KOPT-K1 (cell line): ENCODE data around the gene PLXNA2.

ENCODE experiments used
- H3K27ac ChIP-seq: fragments of 200-600 bp; sonication (generic); 2 replicates; pipeline ENCODE4 v1.5.1; 2016; ENCODE audit warnings: antibody characterized with exemption, mild to moderate bottlenecking, low read depth, low read length; ENCODE audit not compliant: poor library complexity, severe bottlenecking
- H3K36me3 ChIP-seq: fragments of 200-600 bp; sonication (generic); 2 replicates; pipeline ENCODE4 v1.5.1; 2017; ENCODE audit warnings: antibody characterized with exemption, mild to moderate bottlenecking, low read length, moderate library complexity; ENCODE audit not compliant: insufficient read depth
- H3K9me3 ChIP-seq: fragments of 200-600 bp; sonication (generic); 2 replicates; pipeline ENCODE4 v1.5.1; 2017; ENCODE audit warnings: antibody characterized with exemption, low read length, mild to moderate bottlenecking; ENCODE audit not compliant: insufficient read depth, poor library complexity, severe bottlenecking

PLXNA2 gene

GRCh38 chr1:208200116-208200515, 44.1 kb downstream of the PLXNA2 start:
- Histone ChIP-seq H3K36me3 (no peaks in the 10 kb centered on the region), H3K9me3 (no peaks in the 10 kb centered on the region), H3K27ac (no peak overlapping the region)

- Histone ChIP-seq H3K27ac (no peak overlapping the region), H3K36me3 (no peaks in the 10 kb centered on the region), H3K9me3 (no peaks in the 10 kb centered on the region)
Observed at GRCh38 chr1:208198236-208198635, 45.9 kb downstream of the PLXNA2 start.

DNA sequence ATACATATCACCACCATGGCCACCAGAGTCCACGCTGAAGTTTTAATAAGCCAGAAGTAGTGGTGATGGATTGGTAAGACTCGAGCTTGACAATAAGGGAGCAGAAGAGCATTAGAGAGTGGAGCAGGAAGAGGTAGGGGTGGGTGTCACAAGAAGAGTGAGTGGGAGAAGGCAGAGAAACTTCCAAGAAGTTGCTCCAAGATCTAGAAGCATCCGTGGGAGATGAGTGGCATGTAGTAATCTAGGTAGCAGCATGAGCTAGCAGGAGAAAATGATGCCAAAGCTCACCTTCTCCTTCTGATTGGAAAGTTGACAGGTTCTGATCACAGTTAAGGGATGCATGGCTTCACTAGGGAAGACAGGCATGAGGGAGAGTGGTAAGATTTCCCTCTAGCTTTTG, 49.2 kb downstream of the PLXNA2 start:
- Histone ChIP-seq H3K27ac (no peak overlapping the region), H3K36me3 (no peaks in the 10 kb centered on the region), H3K9me3 (no peaks in the 10 kb centered on the region)

GRCh38 chr1:208192995-208193394, 51.2 kb downstream of the PLXNA2 start:
- no peak overlapping the region for H3K27ac ChIP-seq
- no peaks in the 10 kb centered on the region for H3K9me3 ChIP-seq

GRCh38 chr1:208190784-208191183, 53.4 kb downstream of the PLXNA2 start:
- no peaks in the 10 kb centered on the region for H3K9me3 ChIP-seq
- no peaks in the 10 kb centered on the region for H3K36me3 ChIP-seq
- H3K27ac ChIP-seq, result no peak overlapping the region

More at GRCh38 chr1:208192995-208193394, 51.2 kb downstream of the PLXNA2 start:
- no peaks in the 10 kb centered on the region for H3K36me3 ChIP-seq

DNA sequence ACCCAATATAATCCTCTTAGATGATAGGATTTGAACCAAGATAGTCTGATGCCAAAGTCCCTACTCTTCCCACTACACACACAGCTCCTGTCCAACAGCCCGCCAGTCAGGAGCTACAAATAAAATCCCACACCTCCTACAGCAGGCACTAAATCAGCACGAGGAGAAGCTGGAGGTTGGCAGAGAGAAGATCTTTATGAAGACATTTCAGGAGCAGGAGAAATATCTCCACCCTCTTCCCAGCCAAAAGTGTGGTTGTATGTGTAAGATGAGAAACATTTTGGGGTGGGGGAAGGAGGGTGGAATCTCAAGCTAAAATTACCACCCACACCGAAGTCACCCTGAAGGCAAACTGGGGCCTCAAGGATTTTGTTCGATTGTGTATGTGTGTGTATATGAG, 54.5 kb downstream of the PLXNA2 start:
- no peaks in the 10 kb centered on the region for H3K9me3 ChIP-seq
- no peaks in the 10 kb centered on the region for H3K36me3 ChIP-seq
- H3K27ac ChIP-seq, result no peak overlapping the region

GRCh38 chr1:208189183-208189582, 55.0 kb downstream of the PLXNA2 start:
- H3K27ac ChIP-seq, result no peak overlapping the region
- no peaks in the 10 kb centered on the region for H3K36me3 ChIP-seq
- H3K9me3 ChIP-seq, result no peaks in the 10 kb centered on the region

GRCh38 chr1:208188607-208189006, 55.6 kb downstream of the PLXNA2 start:
- Histone ChIP-seq H3K27ac (no peak overlapping the region), H3K9me3 (no peaks in the 10 kb centered on the region), H3K36me3 (no peaks in the 10 kb centered on the region)

GRCh38 chr1:208187499-208188041, 56.6 kb downstream of the PLXNA2 start:
- no peak overlapping the region for H3K27ac ChIP-seq
- H3K36me3 ChIP-seq, result no peaks in the 10 kb centered on the region
- H3K9me3 ChIP-seq, result no peaks in the 10 kb centered on the region

DNA sequence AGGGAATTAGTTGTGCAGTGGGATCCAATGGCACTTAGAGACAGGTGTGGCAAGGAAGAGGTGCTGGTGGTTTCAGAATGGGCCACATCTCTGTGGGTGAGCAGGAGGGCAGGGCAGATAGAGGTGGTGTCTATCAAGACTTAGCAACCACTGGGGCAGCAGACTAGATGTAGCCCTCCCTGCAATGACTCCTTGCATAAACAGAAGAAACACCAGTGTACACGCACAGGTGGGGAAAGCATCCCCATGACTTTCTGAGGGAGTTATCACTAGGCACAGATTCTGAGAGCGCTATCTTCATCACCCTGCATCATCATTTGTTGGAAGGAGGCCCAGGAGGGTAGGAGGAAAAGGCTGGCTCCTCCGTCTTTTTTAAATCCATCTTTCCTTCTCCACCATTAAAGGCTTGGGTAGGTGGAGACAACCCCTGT, 58.4 kb downstream of the PLXNA2 start:
- Histone ChIP-seq H3K9me3 (no peaks in the 10 kb centered on the region), H3K27ac (no peak overlapping the region), H3K36me3 (no peaks in the 10 kb centered on the region)

- Histone ChIP-seq H3K27ac (no peak overlapping the region), H3K36me3 (no peaks in the 10 kb centered on the region)
Observed at GRCh38 chr1:208184966-208185654, 59.1 kb downstream of the PLXNA2 start.

DNA sequence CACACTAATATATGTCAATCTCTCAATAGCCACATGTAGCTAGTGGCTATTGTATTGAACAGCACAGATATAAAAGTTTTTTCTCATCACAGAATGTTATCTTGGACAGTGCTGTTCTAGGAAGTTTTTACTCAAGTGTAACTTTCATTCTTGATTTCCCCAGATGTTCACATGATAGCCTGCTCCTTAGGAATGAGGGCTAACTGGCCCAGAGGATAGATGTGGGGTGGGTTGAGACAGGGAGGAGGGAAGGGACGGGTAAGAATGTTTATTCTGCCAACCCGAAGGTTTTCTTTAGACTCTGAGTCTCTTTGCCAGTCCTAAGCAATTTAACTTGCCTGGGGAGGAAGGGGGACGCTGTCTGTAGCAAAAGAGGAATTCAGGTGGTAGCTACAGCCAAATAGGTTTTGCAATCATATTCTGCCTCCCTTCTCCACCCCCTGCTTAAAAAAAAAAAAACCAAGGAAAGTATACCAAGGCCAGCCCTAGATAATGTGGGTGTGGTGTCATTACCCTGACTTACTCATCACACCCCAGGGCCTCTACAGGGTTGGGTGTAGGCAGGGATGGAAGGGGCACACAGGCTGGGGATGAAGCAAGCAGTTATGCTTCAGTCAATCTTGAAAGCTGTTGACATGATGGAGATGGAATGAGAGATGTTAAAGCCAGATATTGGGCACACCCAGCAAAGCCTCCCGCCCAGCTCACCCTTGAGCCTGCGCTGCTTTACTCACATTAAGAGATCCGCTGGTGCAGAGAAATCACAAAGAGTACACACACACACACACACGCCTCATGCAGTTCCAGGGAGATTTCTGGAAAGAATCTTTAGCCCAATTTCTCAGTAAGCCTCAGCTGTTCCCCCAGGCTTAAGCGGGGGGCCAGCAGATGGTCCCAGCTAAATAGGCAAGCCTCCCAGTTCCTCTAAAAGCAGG, 59.9 kb downstream of the PLXNA2 start:
- Histone ChIP-seq H3K36me3 (no peaks in the 10 kb centered on the region), H3K27ac (no peak overlapping the region), H3K9me3 (no peaks in the 10 kb centered on the region)

More at GRCh38 chr1:208184966-208185654, 59.1 kb downstream of the PLXNA2 start:
- H3K9me3 ChIP-seq, result no peaks in the 10 kb centered on the region

GRCh38 chr1:208182880-208183645, 61.1 kb downstream of the PLXNA2 start:
- Histone ChIP-seq H3K36me3 (no peaks in the 10 kb centered on the region), H3K27ac (no peak overlapping the region), H3K9me3 (no peaks in the 10 kb centered on the region)

DNA sequence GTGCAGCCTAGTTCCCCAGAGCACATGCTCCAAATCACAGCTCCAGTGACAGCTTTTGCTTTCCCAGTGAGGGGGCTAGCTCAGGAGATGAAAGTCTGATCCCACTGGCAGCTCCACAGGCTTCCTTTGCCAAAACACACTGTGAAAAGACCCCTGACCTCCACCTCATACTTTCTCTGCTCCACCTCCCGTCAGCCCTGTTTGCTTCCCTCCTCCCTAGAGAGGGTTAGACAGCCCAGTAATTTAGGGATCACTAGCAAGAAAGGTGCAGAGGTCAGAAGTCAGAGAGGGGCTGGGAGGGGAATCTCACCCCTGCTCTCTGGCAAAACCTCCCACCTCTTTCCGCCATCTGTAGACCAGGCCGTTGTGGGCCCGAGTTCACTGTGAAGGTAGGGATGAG, 62.8 kb downstream of the PLXNA2 start:
- H3K9me3 ChIP-seq, result no peaks in the 10 kb centered on the region
- H3K36me3 ChIP-seq, result no peaks in the 10 kb centered on the region
- no peak overlapping the region for H3K27ac ChIP-seq

- no peaks in the 10 kb centered on the region for H3K36me3 ChIP-seq
- H3K27ac ChIP-seq, result no peak overlapping the region
- H3K9me3 ChIP-seq, result no peaks in the 10 kb centered on the region
Observed at GRCh38 chr1:208180421-208180820, 63.8 kb downstream of the PLXNA2 start.
